Activated naive CD4-positive, alpha-beta T cell treated with anti-CD3 and anti-CD28 coated beads, Interleukin-2, amount 10 ng/mL, durations not matched to agents 7 days and 5 days (primary cell): Measurements from ENCODE around the gene DENND2A.

Experiments
- CTCF ChIA-PET: fragments of 350-600 bp; sonication (Branson Sonifier 250); formaldehyde crosslinking; loops from one replicate; lab custom pipeline; 2021; ENCODE audit warnings: antibody characterized with exemption; lab: Charles Lee
- DNase-seq: peaks from one replicate; pipeline ENCODE4 v3.0.0-alpha.2; 2020
- H3K27ac Mint-ChIP-seq: one replicate; pipeline ENCODE4 v1.8.0; 2021; ENCODE audit warnings: mild to moderate bottlenecking, moderate library complexity, mixed read lengths
- H3K27me3 Mint-ChIP-seq: one replicate; pipeline ENCODE4 v1.8.0; 2021; ENCODE audit warnings: mild to moderate bottlenecking, mixed read lengths
- H3K36me3 Mint-ChIP-seq: one replicate; pipeline ENCODE4 v1.8.0; 2021; ENCODE audit warnings: mixed read lengths
- H3K4me1 Mint-ChIP-seq: one replicate; pipeline ENCODE4 v1.8.0; 2021; ENCODE audit warnings: mixed read lengths
- H3K4me3 Mint-ChIP-seq: one replicate; pipeline ENCODE4 v1.8.0; 2021; ENCODE audit warnings: mild to moderate bottlenecking, moderate library complexity, mixed read lengths
- H3K9me3 Mint-ChIP-seq: one replicate; pipeline ENCODE4 v1.8.0; 2021; ENCODE audit warnings: mixed read lengths

The DENND2A gene

DNA sequence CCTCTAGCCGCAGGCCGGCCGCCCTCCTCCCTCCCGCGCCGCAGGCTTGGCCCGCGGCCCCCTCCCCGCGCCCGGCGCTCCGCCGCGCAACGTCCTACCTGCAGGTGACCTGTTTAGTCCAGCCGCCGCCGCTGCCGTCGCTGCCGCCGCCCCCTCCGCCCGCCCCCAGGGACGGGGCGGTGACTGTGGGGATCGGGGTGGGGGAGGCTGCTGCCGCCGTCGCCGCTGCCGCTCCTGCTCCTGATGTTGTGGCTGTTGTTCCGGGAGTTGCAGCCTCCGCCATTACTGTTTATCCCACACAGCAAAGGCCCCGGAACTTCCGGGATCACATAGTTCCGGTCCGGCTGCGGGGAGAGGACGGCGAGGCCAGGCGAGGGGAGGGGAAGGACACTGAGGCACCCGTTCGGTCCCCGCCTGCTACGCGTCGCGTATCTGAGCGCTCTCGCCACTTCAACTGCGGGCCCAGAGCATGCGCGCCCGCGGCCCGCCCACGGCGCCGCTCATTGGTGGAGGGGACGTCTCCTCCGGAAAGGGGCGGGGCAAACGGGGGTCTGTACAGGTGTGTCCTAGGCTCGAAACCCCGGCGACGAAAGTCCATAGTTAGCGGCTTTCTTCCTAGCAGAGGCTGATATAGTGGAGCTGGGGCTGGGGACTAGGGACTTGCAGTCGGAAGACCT, 161.4 kb downstream of the DENND2A start, which contains the start of gene MKRN1:
TSS of gene MKRN1 (minus strand) at position 444 of the 677 bp plus-strand sequence. CDS start at position 283, 161 bp downstream.
- Mint-ChIP-seq H3K4me3 (peak within 1 kb of the TSS; percentile 100), H3K27me3 (peaks cover 13% of the 10 kb centered on the region), H3K36me3 (peaks cover 5% of the 10 kb centered on the region), H3K9me3 (no peaks in the 10 kb centered on the region), H3K27ac (peak within 1 kb of the TSS; percentile 99), H3K4me1 (peaks cover 38% of the 10 kb centered on the region)
- CTCF ChIA-PET: interaction anchor here (1.1 kb wide), 1 partner anchor 9 kb away, joined by 4 read pairs; no protein-coding TSS in a partner anchor
- DNase-seq: peak; percentile 95

DNA sequence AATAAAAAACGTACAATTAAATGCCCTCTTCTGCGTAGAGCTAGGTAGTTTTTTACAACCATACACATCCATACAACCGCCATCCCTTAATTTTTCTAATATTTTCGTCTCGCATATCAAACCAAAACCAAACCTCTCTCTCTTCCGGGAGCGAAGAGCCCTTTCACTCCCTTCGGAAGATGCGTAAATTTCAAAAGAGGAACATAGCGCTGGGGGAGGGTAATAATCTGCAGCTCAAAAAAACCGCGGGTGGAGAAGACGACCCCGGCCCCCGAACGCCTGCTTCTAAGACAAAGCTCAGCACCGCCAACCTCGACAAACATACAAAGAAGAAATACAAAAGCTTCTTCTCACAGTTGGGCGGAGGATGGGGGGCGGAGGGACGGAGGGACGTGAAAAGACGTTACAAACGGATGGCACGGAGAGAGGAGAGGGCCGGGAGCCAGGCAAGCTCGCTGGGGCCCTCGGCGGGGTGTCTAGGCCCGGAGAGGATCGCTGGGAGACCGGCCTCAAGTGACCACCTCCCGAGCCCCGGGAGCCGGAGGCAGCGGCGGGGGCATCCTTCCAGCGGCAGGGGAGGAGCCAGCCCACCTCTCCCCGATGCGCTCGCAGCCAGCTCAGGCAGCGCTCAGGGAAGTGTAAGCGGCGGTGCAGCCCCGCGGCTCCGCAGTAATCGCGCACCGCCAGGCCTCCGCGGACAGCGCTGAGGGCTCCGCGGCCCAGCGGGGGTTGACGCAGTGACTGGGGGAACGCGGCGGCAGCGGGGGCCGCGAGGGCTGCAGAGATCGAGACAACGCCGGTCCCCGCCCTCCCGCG, 162.2 kb downstream of the DENND2A start:
- Mint-ChIP-seq H3K4me1 (peaks cover 38% of the 10 kb centered on the region), H3K27ac (peak overlapping the region; percentile 93), H3K9me3 (no peaks in the 10 kb centered on the region), H3K27me3 (peaks cover 8% of the 10 kb centered on the region), H3K4me3 (peak overlapping the region; percentile 87), H3K36me3 (peaks cover 5% of the 10 kb centered on the region)
- CTCF ChIA-PET: interaction anchor here (0.8 to 4.6 kb wide), 6 partner anchors 10 to 196 kb away, joined by 3 to 32 read pairs (median 3); no protein-coding TSS in a partner anchor
- peak; percentile 64 for DNase-seq

DNA sequence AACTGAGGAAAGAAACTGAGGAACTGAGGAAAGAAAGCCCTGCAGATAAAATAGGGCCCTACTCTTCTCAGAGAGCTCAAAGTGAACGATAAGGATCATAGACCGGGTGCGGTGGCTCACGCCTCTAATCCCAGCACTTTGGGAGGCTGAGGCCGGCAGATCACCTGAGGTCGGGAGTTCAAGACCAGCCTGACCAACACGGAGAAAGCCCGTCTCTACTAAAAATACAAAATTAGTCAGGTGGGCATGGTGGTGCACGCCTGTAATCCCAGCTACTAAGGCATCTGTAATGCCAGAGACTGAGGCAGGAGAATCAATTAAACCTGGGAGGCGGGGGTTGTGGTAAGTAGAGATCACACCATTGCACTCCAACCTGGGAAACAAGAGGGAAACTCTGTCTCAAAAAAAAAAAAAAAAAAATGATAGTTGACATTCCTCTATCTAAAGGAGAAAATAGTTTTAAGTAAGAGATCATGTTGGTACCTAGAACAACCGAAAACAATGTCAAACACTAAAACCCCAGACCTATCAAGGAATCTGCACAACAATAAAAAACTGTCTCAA, 163.8 kb downstream of the DENND2A start:
- H3K27me3 Mint-ChIP-seq: peaks cover 6% of the 10 kb centered on the region
- CTCF ChIA-PET: interaction anchor here (0.6 to 4.6 kb wide), 10 partner anchors 13 to 198 kb away, joined by 3 to 32 read pairs (median 3); no protein-coding TSS in a partner anchor
- H3K36me3 Mint-ChIP-seq: peaks cover 6% of the 10 kb centered on the region
- DNase-seq: no peak
- no peaks in the 10 kb centered on the region for H3K9me3 Mint-ChIP-seq
- peak overlapping the region; percentile 87 for H3K4me3 Mint-ChIP-seq
- peak overlapping the region; percentile 93 for H3K27ac Mint-ChIP-seq
- peaks cover 38% of the 10 kb centered on the region for H3K4me1 Mint-ChIP-seq

DNA sequence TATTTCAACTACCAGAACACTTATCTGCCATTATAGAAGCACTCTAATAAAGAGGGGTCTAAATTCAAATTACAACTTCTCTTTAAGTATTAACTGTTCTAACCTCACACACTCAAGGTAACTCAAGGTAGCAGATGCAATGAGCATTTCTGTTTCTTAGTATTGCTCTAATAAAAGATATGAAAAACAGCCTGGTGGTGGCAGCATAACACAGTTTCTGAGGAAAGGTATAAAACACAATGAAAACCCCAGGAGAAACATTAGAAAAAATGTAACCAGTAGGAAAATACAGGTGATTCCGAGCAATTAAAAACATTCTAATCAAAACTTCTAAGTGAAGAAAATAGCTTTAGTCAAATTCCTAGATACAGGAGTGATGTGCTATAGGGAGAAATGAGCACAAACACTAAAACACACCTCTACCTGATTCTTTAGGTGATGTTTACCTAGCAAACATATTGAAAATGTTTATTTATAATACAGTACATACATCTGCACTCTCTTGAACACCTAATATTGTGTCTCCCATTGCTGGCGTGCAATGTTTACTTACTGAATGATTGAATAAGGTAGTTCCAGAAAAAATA, 164.8 kb downstream of the DENND2A start:
- H3K36me3 Mint-ChIP-seq: peaks cover 10% of the 10 kb centered on the region
- peak; percentile 66 for DNase-seq
- H3K9me3 Mint-ChIP-seq: no peaks in the 10 kb centered on the region
- CTCF ChIA-PET: interaction anchor here (0.6 to 4.6 kb wide), 8 partner anchors 9 to 335 kb away, joined by 3 to 32 read pairs (median 4); no protein-coding TSS in a partner anchor
- peaks cover 38% of the 10 kb centered on the region for H3K4me1 Mint-ChIP-seq
- H3K27ac Mint-ChIP-seq: peak overlapping the region; percentile 93
- peak overlapping the region; percentile 87 for H3K4me3 Mint-ChIP-seq
- H3K27me3 Mint-ChIP-seq: peaks cover 6% of the 10 kb centered on the region
